ENCODE data around the gene CDK19. TPM values are rescaled to one million over a fixed set of nuclear protein-coding genes. Genes with fewer than 3 reads are reported as not detected.

The CDK19 gene
- polyA plus RNA-seq, 1 donor (not counting 4 experiments of a cell fraction or from before 2014, with no cell fraction given) = 6.4 TPM

GRCh38 chr6:110672122-110672521 is 143.1 kb downstream of the CDK19 start:
- no peaks in the 10 kb centered on the region for H3K36me3 ChIP-seq (ENCODE audit: control insufficient read depth in 2 of 2, extremely low read depth in 1 of 2, insufficient read depth in 2 of 2, low read length in 2 of 2)
- H4K20me1 ChIP-seq (ENCODE audit: control insufficient read depth, extremely low read depth, insufficient read depth, low read length) = no peaks in the 10 kb centered on the region
- no peak for DNase-seq (ENCODE audit: low read depth, low spot score)
- TF ChIP-seq, protein P1, sequence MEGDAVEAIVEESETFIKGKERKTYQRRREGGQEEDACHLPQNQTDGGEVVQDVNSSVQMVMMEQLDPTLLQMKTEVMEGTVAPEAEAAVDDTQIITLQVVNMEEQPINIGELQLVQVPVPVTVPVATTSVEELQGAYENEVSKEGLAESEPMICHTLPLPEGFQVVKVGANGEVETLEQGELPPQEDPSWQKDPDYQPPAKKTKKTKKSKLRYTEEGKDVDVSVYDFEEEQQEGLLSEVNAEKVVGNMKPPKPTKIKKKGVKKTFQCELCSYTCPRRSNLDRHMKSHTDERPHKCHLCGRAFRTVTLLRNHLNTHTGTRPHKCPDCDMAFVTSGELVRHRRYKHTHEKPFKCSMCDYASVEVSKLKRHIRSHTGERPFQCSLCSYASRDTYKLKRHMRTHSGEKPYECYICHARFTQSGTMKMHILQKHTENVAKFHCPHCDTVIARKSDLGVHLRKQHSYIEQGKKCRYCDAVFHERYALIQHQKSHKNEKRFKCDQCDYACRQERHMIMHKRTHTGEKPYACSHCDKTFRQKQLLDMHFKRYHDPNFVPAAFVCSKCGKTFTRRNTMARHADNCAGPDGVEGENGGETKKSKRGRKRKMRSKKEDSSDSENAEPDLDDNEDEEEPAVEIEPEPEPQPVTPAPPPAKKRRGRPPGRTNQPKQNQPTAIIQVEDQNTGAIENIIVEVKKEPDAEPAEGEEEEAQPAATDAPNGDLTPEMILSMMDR (optimal IDR thresholded peaks at IDR 0.05 in 1 of 3, IDR thresholded peaks at IDR 0.05 in 1 of 3, conservative IDR thresholded peaks at IDR 0.05 in 1 of 3; ENCODE audit: extremely low read depth in 1 of 3, insufficient read depth in 2 of 3, low read length in 3 of 3) = no peak
- no peak for TF ChIP-seq EZH2 (IDR thresholded peaks at IDR 0.05; ENCODE audit: low read length)
- dilution Hi-C loops (cut with MboI; ENCODE audit: extremely low pct_ligation_motif_present, low sequenced_read_pairs) = loop anchor here (10.0 kb wide), 1 partner anchor 137 kb away; no protein-coding TSS in a partner anchor
- H3K9me1 ChIP-seq (ENCODE audit: control insufficient read depth, extremely low read depth, insufficient read depth, low read length) = no peaks in the 10 kb centered on the region
- no peak overlapping the region for H3K4me3 ChIP-seq (ENCODE audit: control insufficient read depth in 2 of 3, extremely low read depth in 1 of 3, insufficient read depth in 2 of 3, low read depth in 1 of 3, low read length in 3 of 3)
- no peaks in the 10 kb centered on the region for H3K79me2 ChIP-seq (ENCODE audit: control insufficient read depth, insufficient read depth, low read length)
- H3K4me1 ChIP-seq (ENCODE audit: control insufficient read depth, extremely low read depth, insufficient read depth, low read length) = no peaks in the 10 kb centered on the region
- H3K9me3 ChIP-seq (ENCODE audit: control insufficient read depth, low read depth, low read length) = no peaks in the 10 kb centered on the region
- H3K27ac ChIP-seq (ENCODE audit: control insufficient read depth, insufficient read depth, low read length) = no peak overlapping the region
- no peak overlapping the region for H3K4me2 ChIP-seq (ENCODE audit: control insufficient read depth, extremely low read depth, insufficient read depth, low read depth, low read length)
- no peak overlapping the region for H3K9ac ChIP-seq (ENCODE audit: control insufficient read depth, extremely low read depth, insufficient read depth, low read length)
- no peak overlapping the region for H2AFZ ChIP-seq (ENCODE audit: control insufficient read depth, low read length)
- no peaks in the 10 kb centered on the region for H3K27me3 ChIP-seq (ENCODE audit: control insufficient read depth, extremely low read depth, insufficient read depth, low read length)
- FAIRE-seq = no peak

DNA sequence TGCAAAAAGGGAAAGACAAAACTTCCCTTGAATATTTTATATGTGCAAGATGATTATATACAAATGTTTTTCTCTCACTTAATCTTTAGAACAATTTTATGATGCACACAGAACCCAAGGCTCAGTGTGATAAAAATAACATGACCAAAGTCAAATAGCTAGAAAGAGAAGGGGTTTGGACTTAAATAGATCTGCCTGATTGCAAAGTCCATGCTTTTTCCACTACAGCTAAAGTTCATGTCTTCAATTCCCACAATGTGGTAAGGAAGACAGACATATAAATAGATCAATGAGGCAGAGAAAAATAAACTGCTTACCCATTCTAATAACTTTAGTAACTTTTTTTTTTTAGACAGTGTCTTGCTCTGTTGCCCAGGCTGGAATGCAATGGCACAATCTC is 143.8 kb downstream of the CDK19 start:
- H3K79me2 ChIP-seq (ENCODE audit: control insufficient read depth, insufficient read depth, low read length) = no peaks in the 10 kb centered on the region
- H3K36me3 ChIP-seq (ENCODE audit: control insufficient read depth in 2 of 2, extremely low read depth in 1 of 2, insufficient read depth in 2 of 2, low read length in 2 of 2) = no peaks in the 10 kb centered on the region
- no peaks in the 10 kb centered on the region for H3K9me3 ChIP-seq (ENCODE audit: control insufficient read depth, low read depth, low read length)
- H2AFZ ChIP-seq (ENCODE audit: control insufficient read depth, low read length) = no peak overlapping the region
- no peaks in the 10 kb centered on the region for H3K4me1 ChIP-seq (ENCODE audit: control insufficient read depth, extremely low read depth, insufficient read depth, low read length)
- H3K27me3 ChIP-seq (ENCODE audit: control insufficient read depth, extremely low read depth, insufficient read depth, low read length) = no peaks in the 10 kb centered on the region
- dilution Hi-C loops (cut with MboI; ENCODE audit: extremely low pct_ligation_motif_present, low sequenced_read_pairs) = loop anchor here (10.0 kb wide), 1 partner anchor 137 kb away; no protein-coding TSS in a partner anchor
- H3K4me2 ChIP-seq (ENCODE audit: control insufficient read depth, extremely low read depth, insufficient read depth, low read depth, low read length) = no peak overlapping the region
- no peak overlapping the region for H3K9ac ChIP-seq (ENCODE audit: control insufficient read depth, extremely low read depth, insufficient read depth, low read length)
- DNase-seq (ENCODE audit: low read depth, low spot score) (no peak), FAIRE-seq (no peak)
- no peak overlapping the region for H3K4me3 ChIP-seq (ENCODE audit: control insufficient read depth in 2 of 3, extremely low read depth in 1 of 3, insufficient read depth in 2 of 3, low read depth in 1 of 3, low read length in 3 of 3)
- no peak overlapping the region for H3K27ac ChIP-seq (ENCODE audit: control insufficient read depth, insufficient read depth, low read length)
- no peaks in the 10 kb centered on the region for H4K20me1 ChIP-seq (ENCODE audit: control insufficient read depth, extremely low read depth, insufficient read depth, low read length)
- H3K9me1 ChIP-seq (ENCODE audit: control insufficient read depth, extremely low read depth, insufficient read depth, low read length) = no peaks in the 10 kb centered on the region
- TF ChIP-seq, protein P1 (optimal IDR thresholded peaks at IDR 0.05 in 1 of 3, IDR thresholded peaks at IDR 0.05 in 1 of 3, conservative IDR thresholded peaks at IDR 0.05 in 1 of 3; ENCODE audit: extremely low read depth in 1 of 3, insufficient read depth in 2 of 3, low read length in 3 of 3) = no peak
- TF ChIP-seq EZH2 (IDR thresholded peaks at IDR 0.05; ENCODE audit: low read length) = no peak
